Breast epithelium (tissue), 4 donors: ENCODE results near the gene PLEKHG4. TPM values are rescaled to one million over a fixed set of nuclear protein-coding genes. Genes with fewer than 3 reads are reported as not detected.
A peak's percentile ranks its signal among the peaks of the same experiment; 100 is the strongest.

Experiments used
- DNase-seq, 2 donors: peaks; one replicate each; pipeline ENCODE4 v3.0.0-alpha.2; 2019; ENCODE audit warnings: low spot score in 2 of 2
- H3K27ac ChIP-seq, 2 donors: fragments of 200-600 bp; sonication (generic) in 1 of 2; one replicate each; pipeline ENCODE4 v1.5.1; 2016 to 2019; ENCODE audit warnings: mild to moderate bottlenecking in 1 of 2
- H3K27me3 ChIP-seq, 2 donors: fragments of 200-600 bp; sonication (generic) in 1 of 2; one replicate each; pipeline versions ENCODE4 v1.5.1 to v1.6.0; 2017 to 2019; ENCODE audit warnings: control low read depth in 1 of 2, mild to moderate bottlenecking in 1 of 2
- H3K36me3 ChIP-seq: fragments of 200-600 bp; one replicate; pipeline ENCODE4 v1.5.1; 2019
- H3K4me1 ChIP-seq, 2 donors: fragments of 200-600 bp; sonication (generic); one replicate each; pipeline ENCODE4 v1.5.1; 2016 to 2019; ENCODE audit warnings: control low read depth in 1 of 2
- H3K4me3 ChIP-seq, 3 donors: fragments of 200-600 bp; sonication (generic); 1 replicate in 2 of 3; 2 replicates in 1 of 3; pipeline ENCODE4 v1.5.1; 2016 to 2019; ENCODE audit warnings: mild to moderate bottlenecking in 3 of 3, moderate library complexity in 2 of 3
- H3K9me3 ChIP-seq, 2 donors: fragments of 200-600 bp; sonication (generic) in 1 of 2; one replicate each; pipeline ENCODE4 v1.5.1; 2016 to 2019; ENCODE audit warnings: control low read depth in 1 of 2
- CTCF ChIP-seq, 3 donors: fragments of 450-650 bp; IDR thresholded peaks; one replicate each; pipeline ENCODE4 v1.5.1; 2016 to 2017; ENCODE audit warnings: antibody characterized with exemption in 3 of 3, mild to moderate bottlenecking in 3 of 3, moderate library complexity in 3 of 3
- POLR2A ChIP-seq: fragments of 450-650 bp; IDR thresholded peaks from one replicate; pipeline ENCODE4 v1.6.1; 2016; ENCODE audit warnings: antibody characterized with exemption, mild to moderate bottlenecking, moderate library complexity
- POLR2AphosphoS5 ChIP-seq, 3 donors: sonication (generic); formaldehyde crosslinking; IDR thresholded peaks; one replicate each; pipeline ENCODE4 v1.6.1; 2017; ENCODE audit warnings: antibody characterized with exemption in 3 of 3
- intact Hi-C: fragments of 100-400 bp; cut with DNase I; formaldehyde crosslinking; loops from one replicate; pipeline ENCODE4 v1.15.1; 2023; ENCODE audit warnings: low total_unique reads
- total RNA-seq, 3 donors: library from RNA; depleted of rRNA; stranded (reverse); fragments of >200 nt; gene quantifications; one replicate each; pipeline ENCODE4 v1.1.0, GENCODE V29; 2016

The PLEKHG4 gene
- total RNA-seq, 3 donors from 2014 or later = 15.0 to 26.2 (median 19.8) TPM

GRCh38 chr16:67234180-67234597, 45.1 kb upstream of the PLEKHG4 start:
- intact Hi-C loops = no loop called here

GRCh38 chr16:67235816-67236562, 43.3 kb upstream of the PLEKHG4 start:
- Histone ChIP-seq H3K36me3 (no peaks in the 10 kb centered on the region), H3K27ac (peak overlapping the region in 1 of 2 donors; percentile 29), H3K27me3 (no peaks in the 10 kb centered on the region), H3K4me1 (peaks cover 6 to 10% of the 10 kb centered on the region in 2 donors), H3K4me3 (no peak overlapping the region), H3K9me3 (no peaks in the 10 kb centered on the region)
- no peak for TF ChIP-seq CTCF (IDR thresholded peaks at IDR 0.05)
- no peak for TF ChIP-seq POLR2AphosphoS5 (IDR thresholded peaks at IDR 0.05)
- no peak for TF ChIP-seq POLR2A
- DNase-seq = no peak
- intact Hi-C loops = no loop called here

More at GRCh38 chr16:67234180-67234597, 45.1 kb upstream of the PLEKHG4 start:
- H3K27ac ChIP-seq = no peak overlapping the region
- no peaks in the 10 kb centered on the region for H3K27me3 ChIP-seq
- H3K9me3 ChIP-seq = no peaks in the 10 kb centered on the region
- no peak for TF ChIP-seq CTCF (IDR thresholded peaks at IDR 0.05)
- no peaks in the 10 kb centered on the region for H3K4me1 ChIP-seq
- H3K36me3 ChIP-seq = peaks cover 6% of the 10 kb centered on the region
- H3K4me3 ChIP-seq = no peak overlapping the region
- no peak for DNase-seq

- Histone ChIP-seq H3K9me3 (no peaks in the 10 kb centered on the region), H3K4me1 (peaks cover 9 to 17% of the 10 kb centered on the region in 2 donors), H3K27ac (peak overlapping the region in 1 of 2 donors; percentile 29), H3K4me3 (no peak overlapping the region), H3K27me3 (no peaks in the 10 kb centered on the region), H3K36me3 (no peaks in the 10 kb centered on the region)
- intact Hi-C loops = no loop called here
- TF ChIP-seq POLR2AphosphoS5 (IDR thresholded peaks at IDR 0.05) = no peak
- TF ChIP-seq POLR2A = no peak
- TF ChIP-seq CTCF (IDR thresholded peaks at IDR 0.05) = no peak
- no peak for DNase-seq
Measured at GRCh38 chr16:67236563-67237395, 42.6 kb upstream of the PLEKHG4 start.

GRCh38 chr16:67237396-67238277, 41.7 kb upstream of the PLEKHG4 start:
- no peaks in the 10 kb centered on the region for H3K9me3 ChIP-seq
- H3K27ac ChIP-seq = no peak overlapping the region
- no peak for DNase-seq
- intact Hi-C loops = no loop called here
- peaks cover 9 to 26% of the 10 kb centered on the region in 2 donors for H3K4me1 ChIP-seq
- no peaks in the 10 kb centered on the region for H3K27me3 ChIP-seq
- TF ChIP-seq CTCF (IDR thresholded peaks at IDR 0.05) = no peak
- no peak for TF ChIP-seq POLR2A
- no peak for TF ChIP-seq POLR2AphosphoS5 (IDR thresholded peaks at IDR 0.05)
- H3K4me3 ChIP-seq = no peak overlapping the region
- no peaks in the 10 kb centered on the region for H3K36me3 ChIP-seq
